CD4-positive, alpha-beta memory T cell (primary cell): ENCODE data around the gene C2CD2. TPM values are rescaled to one million over a fixed set of nuclear protein-coding genes. Genes with fewer than 3 reads are reported as not detected.

Source experiments
- CTCF ChIA-PET: fragments of 350-600 bp; sonication (Branson Sonifier 250); formaldehyde crosslinking; loops from one replicate; lab custom pipeline; 2021; ENCODE audit warnings: inconsistent platforms; ENCODE audit not compliant: partially characterized antibody; lab: Charles Lee
- POLR2A ChIA-PET: fragments of 350-600 bp; sonication (Branson Sonifier 250); formaldehyde crosslinking; loops from one replicate; lab custom pipeline; 2021; ENCODE audit not compliant: partially characterized antibody; lab: Charles Lee
- DNase-seq, 5 donors: peaks; one replicate each; pipeline versions ENCODE4 v3.0.0 to v3.0.0-alpha.2; 2020 to 2022; ENCODE audit warnings: mixed read lengths in 1 of 5
- H3K27ac ChIP-seq: one replicate; pipeline ENCODE4 v1.7.0; 2013; ENCODE audit warnings: low read depth, low read length
- H3K27me3 ChIP-seq: 2 replicates; pipeline ENCODE4 v1.7.0; 2013; ENCODE audit warnings: mild to moderate bottlenecking, low read length, moderate library complexity; ENCODE audit not compliant: insufficient read depth
- H3K36me3 ChIP-seq: 2 replicates; pipeline ENCODE4 v1.7.0; 2013; ENCODE audit warnings: mild to moderate bottlenecking, low read length, moderate library complexity; ENCODE audit not compliant: insufficient read depth
- H3K4me1 ChIP-seq: 2 replicates; pipeline ENCODE4 v1.7.0; 2013; ENCODE audit warnings: mild to moderate bottlenecking, low read length, moderate library complexity; ENCODE audit not compliant: insufficient read depth
- H3K4me3 ChIP-seq, 2 donors: one replicate each; pipeline ENCODE4 v1.7.0; 2013; ENCODE audit warnings: low read length in 2 of 2, mild to moderate bottlenecking in 1 of 2
- H3K9me3 ChIP-seq, 2 donors: one replicate each; pipeline ENCODE4 v1.7.0; 2013; ENCODE audit warnings: low read length in 2 of 2, control low read depth in 1 of 2; ENCODE audit not compliant: control insufficient read depth in 1 of 2
- H3K27ac Mint-ChIP-seq, 7 donors: one replicate each; pipeline ENCODE4 v1.8.0; 2020 to 2021; ENCODE audit warnings: mixed read lengths in 7 of 7, mild to moderate bottlenecking in 6 of 7, inconsistent platforms in 3 of 7, moderate library complexity in 3 of 7
- H3K27me3 Mint-ChIP-seq, 2 donors: one replicate each; pipeline ENCODE4 v1.8.0; 2020 to 2021; ENCODE audit warnings: mixed read lengths in 2 of 2
- H3K36me3 Mint-ChIP-seq, 2 donors: one replicate each; pipeline ENCODE4 v1.8.0; 2020 to 2021; ENCODE audit warnings: mixed read lengths in 2 of 2, inconsistent platforms in 1 of 2, mild to moderate bottlenecking in 1 of 2
- H3K4me1 Mint-ChIP-seq, 4 donors: one replicate each; pipeline ENCODE4 v1.8.0; 2020 to 2021; ENCODE audit warnings: mixed read lengths in 4 of 4, mild to moderate bottlenecking in 1 of 4
- H3K4me3 Mint-ChIP-seq, 8 donors: one replicate each; pipeline ENCODE4 v1.8.0; 2020 to 2021; ENCODE audit warnings: mixed read lengths in 8 of 8, mild to moderate bottlenecking in 7 of 8, moderate library complexity in 6 of 8, inconsistent platforms in 3 of 8
- H3K9me3 Mint-ChIP-seq, 8 donors: one replicate each; pipeline ENCODE4 v1.8.0; 2020 to 2021; ENCODE audit warnings: mixed read lengths in 8 of 8, mild to moderate bottlenecking in 5 of 8, inconsistent platforms in 3 of 8, moderate library complexity in 1 of 8
- intact Hi-C: fragments of 100-400 bp; cut with micrococcal nuclease; formaldehyde crosslinking; loops from one replicate; pipeline ENCODE4 v1.15.1; 2023
- polyA plus RNA-seq, 2 donors: library from polyadenylated mRNA; unstranded; fragments of 300-500 nt; fragmentation: Illumina TruSeq; gene quantifications; one replicate each; pipeline ENCODE4 v1.2.3, GENCODE V29; 2021
- total RNA-seq, 2 experiments: library from RNA; stranded (reverse); gene quantifications; one replicate each; pipeline ENCODE4 v1.2.3, GENCODE V29; 2021

Gene C2CD2
- total and polyA plus RNA-seq, 4 experiments from 2014 or later, result 1.9 to 11.0 (median 7.0) TPM

GRCh38 chr21:41845310-41846032, 108.3 kb downstream of the C2CD2 start:
- Histone ChIP-seq H3K27me3 (no peaks in the 10 kb centered on the region), H3K9me3 (no peaks in the 10 kb centered on the region), H3K4me3 (no peak overlapping the region), H3K36me3 (no peaks in the 10 kb centered on the region), H3K4me1 (no peaks in the 10 kb centered on the region), H3K27ac (no peak overlapping the region)
- ChIA-PET CTCF (interaction anchor here (1.0 kb wide), 1 partner anchor 262 kb away, joined by 3 read pairs; no protein-coding TSS in a partner anchor), POLR2A (no interaction called here)
- no peak for DNase-seq
- Mint-ChIP-seq H3K4me3 (no peak overlapping the region), H3K36me3 (peaks cover 22 to 43% of the 10 kb centered on the region in 2 donors), H3K9me3 (peaks cover 0 to 10% (median 7%) of the 10 kb centered on the region in 8 donors), H3K27me3 (no peaks in the 10 kb centered on the region), H3K4me1 (peaks cover 0 to 1% (median 0%) of the 10 kb centered on the region in 4 donors), H3K27ac (no peak overlapping the region)
- intact Hi-C loops, result no loop called here

GRCh38 chr21:41843584-41843983, 110.2 kb downstream of the C2CD2 start:
- intact Hi-C loops, result no loop called here
- ChIA-PET CTCF (no interaction called here), POLR2A (no interaction called here)
- DNase-seq, result no peak
- H3K4me1 ChIP-seq, result no peaks in the 10 kb centered on the region
- no peaks in the 10 kb centered on the region for H3K27me3 Mint-ChIP-seq
- no peak overlapping the region for H3K4me3 ChIP-seq
- H3K9me3 Mint-ChIP-seq, result peaks cover 0 to 12% (median 7%) of the 10 kb centered on the region in 8 donors
- peaks cover 0 to 1% (median 0%) of the 10 kb centered on the region in 4 donors for H3K4me1 Mint-ChIP-seq
- no peaks in the 10 kb centered on the region for H3K9me3 ChIP-seq
- no peak overlapping the region for H3K27ac ChIP-seq
- peaks cover 5% of the 10 kb centered on the region for H3K36me3 ChIP-seq
- H3K27ac Mint-ChIP-seq, result peak overlapping the region in 1 of 7 donors; percentile 12
- H3K27me3 ChIP-seq, result no peaks in the 10 kb centered on the region
- H3K36me3 Mint-ChIP-seq, result peaks cover 32 to 48% of the 10 kb centered on the region in 2 donors
- no peak overlapping the region for H3K4me3 Mint-ChIP-seq

GRCh38 chr21:41840880-41841279, 112.9 kb downstream of the C2CD2 start:
- CTCF ChIA-PET, result no interaction called here

GRCh38 chr21:41839387-41840000, 114.3 kb downstream of the C2CD2 start:
- H3K4me3 Mint-ChIP-seq, result no peak overlapping the region
- no peak overlapping the region for H3K4me3 ChIP-seq
- no peak for DNase-seq
- peaks cover 51 to 58% of the 10 kb centered on the region in 2 donors for H3K36me3 Mint-ChIP-seq
- H3K27me3 ChIP-seq, result no peaks in the 10 kb centered on the region
- ChIA-PET POLR2A (no interaction called here), CTCF (no interaction called here)
- H3K4me1 ChIP-seq, result no peaks in the 10 kb centered on the region
- peaks cover 0 to 12% (median 7%) of the 10 kb centered on the region in 8 donors for H3K9me3 Mint-ChIP-seq
- no peaks in the 10 kb centered on the region for H3K27me3 Mint-ChIP-seq
- H3K27ac ChIP-seq, result no peak overlapping the region
- H3K27ac Mint-ChIP-seq, result no peak overlapping the region
- peaks cover 0 to 1% (median 0%) of the 10 kb centered on the region in 4 donors for H3K4me1 Mint-ChIP-seq
- peaks cover 33% of the 10 kb centered on the region for H3K36me3 ChIP-seq
- intact Hi-C loops, result no loop called here
- H3K9me3 ChIP-seq, result no peaks in the 10 kb centered on the region

More at GRCh38 chr21:41840880-41841279, 112.9 kb downstream of the C2CD2 start:
- Mint-ChIP-seq H3K27ac (no peak overlapping the region), H3K36me3 (peaks cover 51 to 56% of the 10 kb centered on the region in 2 donors), H3K27me3 (no peaks in the 10 kb centered on the region), H3K9me3 (peaks cover 0 to 12% (median 7%) of the 10 kb centered on the region in 8 donors), H3K4me1 (peaks cover 0 to 1% (median 0%) of the 10 kb centered on the region in 4 donors), H3K4me3 (no peak overlapping the region)
- no peaks in the 10 kb centered on the region for H3K9me3 ChIP-seq
- H3K27ac ChIP-seq, result no peak overlapping the region
- H3K27me3 ChIP-seq, result no peaks in the 10 kb centered on the region
- no peak overlapping the region for H3K4me3 ChIP-seq
- no peak for DNase-seq
- POLR2A ChIA-PET, result no interaction called here
- no peaks in the 10 kb centered on the region for H3K4me1 ChIP-seq
- H3K36me3 ChIP-seq, result peaks cover 27% of the 10 kb centered on the region
- intact Hi-C loops, result no loop called here

- H3K9me3 Mint-ChIP-seq, result peaks cover 0 to 12% (median 7%) of the 10 kb centered on the region in 8 donors
- H3K36me3 Mint-ChIP-seq, result peaks cover 51 to 63% of the 10 kb centered on the region in 2 donors
- POLR2A ChIA-PET, result no interaction called here
- Histone ChIP-seq H3K36me3 (peaks cover 33% of the 10 kb centered on the region), H3K9me3 (no peaks in the 10 kb centered on the region), H3K27me3 (no peaks in the 10 kb centered on the region), H3K4me1 (no peaks in the 10 kb centered on the region), H3K27ac (no peak overlapping the region), H3K4me3 (no peak overlapping the region)
- CTCF ChIA-PET, result interaction anchor here (0.8 to 0.9 kb wide), 2 partner anchors 19 to 279 kb away, joined by 3 read pairs; no protein-coding TSS in a partner anchor
- no peak for DNase-seq
- no peaks in the 10 kb centered on the region for H3K27me3 Mint-ChIP-seq
- H3K27ac Mint-ChIP-seq, result no peak overlapping the region
- no peak overlapping the region for H3K4me3 Mint-ChIP-seq
- H3K4me1 Mint-ChIP-seq, result no peaks in the 10 kb centered on the region
- intact Hi-C loops, result no loop called here
Observed at GRCh38 chr21:41837756-41838297, 116.0 kb downstream of the C2CD2 start.

GRCh38 chr21:41836166-41837015, 117.4 kb downstream of the C2CD2 start:
- ChIA-PET POLR2A (interaction anchor here (0.6 kb wide), 1 partner anchor 12 kb away, joined by 3 read pairs; no protein-coding TSS in a partner anchor), CTCF (no interaction called here)

More at GRCh38 chr21:41836166-41837015, 117.4 kb downstream of the C2CD2 start:
- H3K27me3 Mint-ChIP-seq, result no peaks in the 10 kb centered on the region
- Histone ChIP-seq H3K4me3 (no peak overlapping the region), H3K27ac (no peak overlapping the region), H3K4me1 (no peaks in the 10 kb centered on the region), H3K36me3 (peaks cover 33% of the 10 kb centered on the region), H3K27me3 (no peaks in the 10 kb centered on the region), H3K9me3 (no peaks in the 10 kb centered on the region)
- H3K9me3 Mint-ChIP-seq, result peaks cover 0 to 11% (median 6%) of the 10 kb centered on the region in 8 donors
- no peak overlapping the region for H3K4me3 Mint-ChIP-seq
- H3K4me1 Mint-ChIP-seq, result no peaks in the 10 kb centered on the region
- no peak for DNase-seq
- H3K27ac Mint-ChIP-seq, result no peak overlapping the region
- H3K36me3 Mint-ChIP-seq, result peaks cover 41 to 64% of the 10 kb centered on the region in 2 donors
- intact Hi-C loops, result no loop called here
